ENCODE data around the gene KMO.

KMO gene

GRCh38 chr1:241631674-241632073 lies 99.5 kb downstream of the KMO start:
- DNase-seq: no peak

DNA sequence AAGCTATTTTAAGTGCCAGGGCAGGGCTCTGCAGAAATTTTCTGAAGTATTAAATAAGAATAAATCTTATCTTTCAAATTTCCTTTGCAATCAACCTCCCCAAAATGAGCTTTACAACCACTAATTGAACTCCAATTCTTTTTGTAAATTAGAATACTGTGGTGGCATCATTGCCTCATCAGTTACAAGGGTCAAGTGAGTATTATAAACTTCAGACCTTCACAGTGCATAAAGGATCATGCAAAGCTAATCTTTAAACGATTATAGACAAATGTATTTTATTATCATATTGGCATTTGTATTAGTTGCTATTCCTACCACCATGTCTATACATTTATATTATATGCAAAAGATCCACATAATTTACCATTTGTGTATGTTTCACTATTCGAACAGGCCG lies 100.8 kb downstream of the KMO start:
- DNase-seq: no peak

GRCh38 chr1:241635556-241636152 lies 103.5 kb downstream of the KMO start:
- no peak for DNase-seq

- DNase-seq: no peak
These were observed 104.1 kb downstream of the KMO start for GRCh38 chr1:241636291-241636690.

DNA sequence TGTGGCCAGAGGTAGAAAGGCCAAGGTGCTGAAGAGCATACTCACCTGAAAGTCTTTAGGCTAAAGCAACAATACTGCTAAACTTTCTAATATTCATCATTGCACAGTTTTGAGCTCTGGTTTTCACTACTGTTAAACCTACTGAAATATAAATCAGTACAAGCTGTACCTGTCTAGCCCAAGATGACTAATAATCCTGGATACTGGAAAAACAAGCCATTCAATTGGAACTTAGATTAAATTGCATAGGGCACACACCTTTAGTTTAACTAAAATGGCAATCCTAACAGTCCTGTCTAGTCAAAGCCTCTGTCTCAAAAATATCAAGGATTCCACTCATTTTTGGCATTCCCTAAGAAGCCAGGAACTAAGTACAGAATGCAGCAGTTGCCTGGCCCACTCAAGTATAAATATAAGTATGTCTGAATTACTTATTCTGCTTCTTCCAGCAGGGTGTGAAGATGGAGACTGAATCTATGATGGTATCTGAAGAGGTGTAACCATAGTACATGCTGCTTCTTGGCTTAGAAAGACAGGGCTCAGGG lies 104.9 kb downstream of the KMO start:
- DNase-seq: no peak

GRCh38 chr1:241637604-241638003 lies 105.4 kb downstream of the KMO start:
- DNase-seq: no peak

DNA sequence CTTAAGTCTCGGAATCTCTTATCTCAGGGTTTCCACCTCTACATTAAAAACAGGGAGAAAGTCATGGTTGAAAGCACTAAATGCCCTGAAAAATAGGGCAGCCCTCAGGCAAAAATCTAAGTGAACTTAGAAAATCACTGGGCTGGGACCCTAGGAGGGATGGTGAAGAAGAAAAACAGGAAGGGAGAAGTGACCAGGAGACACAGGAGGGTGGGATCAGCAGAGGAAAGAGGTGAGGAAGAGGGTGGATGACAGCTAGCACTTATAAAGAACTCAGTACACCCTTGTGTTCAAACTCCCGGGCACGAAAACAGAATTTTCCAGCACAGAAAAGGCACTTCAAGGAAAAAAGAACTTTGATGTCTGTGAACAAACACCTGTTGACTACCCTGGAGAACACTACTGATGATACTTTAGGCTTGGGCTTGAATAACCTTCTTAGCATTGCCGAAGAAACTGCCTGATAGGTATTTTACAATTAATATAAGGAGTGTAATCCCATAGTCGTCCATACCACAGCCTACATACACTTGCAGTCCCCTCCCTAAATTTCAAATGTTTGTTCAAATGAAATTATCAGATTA lies 106.0 kb downstream of the KMO start:
- DNase-seq: no peak

DNA sequence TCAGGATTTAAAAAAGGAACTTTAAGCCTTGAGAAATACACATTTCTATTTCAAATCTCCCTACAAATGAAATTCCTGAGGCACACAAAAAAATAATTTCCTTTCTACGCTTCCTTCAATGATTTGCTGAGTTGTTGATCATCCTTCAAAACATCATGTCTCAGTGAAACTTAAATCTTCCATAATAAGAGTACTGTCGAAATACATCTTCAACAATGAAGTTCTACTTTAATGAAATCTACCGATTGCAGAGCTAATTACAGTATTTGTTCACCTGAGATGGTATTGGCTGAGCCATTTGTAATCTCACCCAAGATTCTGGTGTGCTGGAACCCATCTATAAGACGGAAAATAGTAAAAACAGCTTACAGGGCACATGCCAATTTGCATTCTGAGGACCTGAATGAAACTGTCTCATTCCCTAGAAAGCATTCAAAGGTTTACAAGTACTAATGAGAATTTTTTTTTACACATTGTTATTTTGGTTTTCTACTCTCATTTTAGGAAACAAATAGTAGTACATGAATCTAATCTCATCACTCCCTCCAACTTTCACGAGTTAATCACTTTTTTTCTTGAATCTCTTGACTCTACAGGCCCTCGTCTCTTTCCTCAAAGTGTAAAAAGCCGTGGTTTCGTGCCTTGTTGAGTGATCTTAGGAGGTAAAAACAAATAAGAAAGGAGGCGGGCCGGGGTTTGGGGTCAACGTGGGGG lies 106.9 kb downstream of the KMO start:
- DNase-seq: peak; percentile 40

GRCh38 chr1:241639623-241640148 lies 107.5 kb downstream of the KMO start:
- DNase-seq: peak; percentile 49

GRCh38 chr1:241640149-241640866 lies 108.1 kb downstream of the KMO start, which contains the start of the genes CHML and OPN3:
Gene CHML (minus strand): TSS chr1:241640369. CDS start chr1:241635766, 4,603 bp downstream.
Gene OPN3 (minus strand): TSS chr1:241640369. CDS start chr1:241640254, 115 bp downstream.
- peak; percentile 98 for DNase-seq

DNA sequence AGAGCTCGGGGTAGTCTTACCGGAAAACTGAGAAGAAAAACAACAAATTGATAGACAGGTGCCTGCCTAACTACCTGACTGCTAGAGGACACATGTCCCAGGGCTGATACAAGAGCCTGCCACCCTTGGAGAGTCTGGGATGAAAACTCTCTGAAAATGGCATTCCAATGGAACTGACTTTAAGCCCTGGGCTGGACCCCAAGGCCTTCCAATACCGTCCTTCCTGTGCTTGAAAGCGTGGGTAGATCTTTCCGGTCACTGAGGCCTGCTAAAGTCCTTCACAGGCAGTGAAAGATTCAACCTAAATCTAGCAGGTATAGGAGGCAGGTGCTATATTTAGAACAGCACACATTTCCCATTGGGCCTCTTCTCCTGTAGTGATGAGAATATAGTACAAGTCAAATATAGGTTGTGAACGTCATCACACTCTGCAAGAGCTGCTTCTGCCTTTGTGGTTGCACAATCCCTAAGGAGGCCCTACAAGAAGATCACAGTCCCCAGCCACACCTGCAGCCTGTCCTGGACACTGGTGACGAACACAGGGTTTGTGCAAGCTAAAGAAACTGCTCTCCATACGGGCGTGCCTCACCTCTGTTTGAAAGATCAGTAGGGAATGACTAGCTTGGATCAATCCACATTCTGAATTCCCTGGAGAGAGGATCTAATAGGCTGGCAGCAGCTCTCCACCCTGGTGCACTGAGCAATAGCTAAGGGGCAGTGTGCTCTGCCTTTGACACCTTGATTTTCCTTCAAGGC lies 108.9 kb downstream of the KMO start:
- DNase-seq: no peak

- no peak for DNase-seq
These were observed 109.8 kb downstream of the KMO start for GRCh38 chr1:241641773-241642592.

- DNase-seq: no peak
These were observed 110.4 kb downstream of the KMO start for GRCh38 chr1:241642593-241642944.

DNA sequence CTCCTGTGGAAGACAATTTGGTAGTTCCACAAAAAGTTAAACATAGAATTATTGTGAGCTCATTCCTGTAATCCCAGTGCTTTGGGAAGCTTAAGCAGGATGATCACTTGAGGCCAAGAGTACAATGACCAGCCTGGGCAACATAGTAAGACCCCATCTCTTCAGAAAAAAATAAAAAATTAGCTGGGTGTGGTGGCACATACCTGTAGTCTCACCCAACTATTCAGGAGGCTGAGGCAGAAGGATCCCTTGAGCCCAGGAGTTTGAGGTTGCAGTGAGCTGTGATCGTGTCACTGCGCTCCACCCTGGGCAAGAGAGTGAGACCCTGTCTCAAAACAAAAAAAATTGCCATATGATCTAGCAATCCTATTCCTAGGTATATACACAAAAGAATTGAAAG lies 112.1 kb downstream of the KMO start:
- no peak for DNase-seq

DNA sequence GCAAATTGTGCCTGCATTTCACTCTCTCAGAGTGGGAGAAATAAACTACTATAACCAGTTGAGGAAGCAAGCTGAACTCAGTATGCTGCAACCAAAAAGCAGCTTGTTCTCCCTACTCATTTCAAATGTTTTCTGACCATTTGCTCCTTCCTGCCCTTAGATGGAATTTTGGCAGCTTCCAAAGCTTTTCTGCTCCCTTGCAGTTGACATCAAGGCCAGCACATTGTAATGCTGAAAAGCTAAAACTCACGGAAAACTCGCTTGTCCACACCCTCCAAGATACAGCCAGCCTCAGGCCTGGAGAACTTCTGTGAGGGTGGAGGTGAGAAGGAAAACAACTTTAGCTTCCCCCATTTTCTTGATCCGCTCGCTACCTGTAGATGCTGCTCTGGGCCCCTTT lies 113.0 kb downstream of the KMO start:
- no peak for DNase-seq

Measured in RPMI8226 (cell line).